NB4 (cell line): ENCODE results near the gene MEFV.

Experiments
- CTCF ChIP-seq: IDR thresholded peaks from one replicate; pipeline ENCODE4 v1.5.1; 2012; ENCODE audit warnings: low read depth, low read length
- MAX ChIP-seq: IDR thresholded peaks from 2 replicates; pipeline ENCODE4 v1.6.1; 2011; ENCODE audit warnings: low read depth, low read length
- POLR2A ChIP-seq: IDR thresholded peaks from 2 replicates; pipeline ENCODE4 v1.6.1; 2011; ENCODE audit warnings: mild to moderate bottlenecking; ENCODE audit not compliant: insufficient read length; ENCODE audit errors: extremely low read depth

GRCh38 chr16:3305109-3306068 lies 49.0 kb upstream of the MEFV start, which contains the start of the genes TIGD7 and ZNF75A:
- TF ChIP-seq CTCF = no peak
- peak; percentile 73 for TF ChIP-seq POLR2A
- peak; percentile 69 for TF ChIP-seq MAX
